Measurements from ENCODE around the gene KRT81.

DNA sequence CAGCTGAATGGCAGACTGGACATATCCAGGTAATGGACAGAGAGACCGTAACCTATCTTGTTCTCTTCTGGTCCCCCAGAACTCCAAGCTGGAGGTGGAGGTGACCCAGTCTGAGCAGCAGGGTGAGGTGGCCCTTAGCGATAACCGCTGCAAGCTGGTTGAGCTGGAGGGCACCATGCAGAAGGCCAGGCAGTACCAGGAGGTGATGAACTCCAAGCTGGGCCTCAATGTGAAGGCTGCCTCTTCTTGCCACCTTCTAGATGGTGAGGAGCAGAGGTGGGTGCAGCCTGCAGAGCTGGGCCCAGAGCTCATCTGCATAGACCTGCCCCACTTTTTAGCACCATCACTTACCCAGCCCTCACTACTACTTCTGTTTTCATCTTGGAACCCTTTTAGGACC lies 24.1 kb downstream of the KRT81 start:
- TF ChIP-seq, protein P1, sequence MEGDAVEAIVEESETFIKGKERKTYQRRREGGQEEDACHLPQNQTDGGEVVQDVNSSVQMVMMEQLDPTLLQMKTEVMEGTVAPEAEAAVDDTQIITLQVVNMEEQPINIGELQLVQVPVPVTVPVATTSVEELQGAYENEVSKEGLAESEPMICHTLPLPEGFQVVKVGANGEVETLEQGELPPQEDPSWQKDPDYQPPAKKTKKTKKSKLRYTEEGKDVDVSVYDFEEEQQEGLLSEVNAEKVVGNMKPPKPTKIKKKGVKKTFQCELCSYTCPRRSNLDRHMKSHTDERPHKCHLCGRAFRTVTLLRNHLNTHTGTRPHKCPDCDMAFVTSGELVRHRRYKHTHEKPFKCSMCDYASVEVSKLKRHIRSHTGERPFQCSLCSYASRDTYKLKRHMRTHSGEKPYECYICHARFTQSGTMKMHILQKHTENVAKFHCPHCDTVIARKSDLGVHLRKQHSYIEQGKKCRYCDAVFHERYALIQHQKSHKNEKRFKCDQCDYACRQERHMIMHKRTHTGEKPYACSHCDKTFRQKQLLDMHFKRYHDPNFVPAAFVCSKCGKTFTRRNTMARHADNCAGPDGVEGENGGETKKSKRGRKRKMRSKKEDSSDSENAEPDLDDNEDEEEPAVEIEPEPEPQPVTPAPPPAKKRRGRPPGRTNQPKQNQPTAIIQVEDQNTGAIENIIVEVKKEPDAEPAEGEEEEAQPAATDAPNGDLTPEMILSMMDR (IDR thresholded peaks at IDR 0.05) = no peak
- TF ChIP-seq POLR2A (IDR thresholded peaks at IDR 0.05) (no peak), POLR2AphosphoS5 (IDR thresholded peaks at IDR 0.05) (no peak)

Measured in breast epithelium (tissue), 3 donors.